SKM-1 (cell line): ENCODE measurements around the gene SMPD3.

ENCODE experiments used
- DNase-seq: peaks from one replicate; lab custom pipeline; 2025; ENCODE audit not compliant: unreplicated experiment; lab: John Stamatoyannopoulos, UW

SMPD3 gene

GRCh38 chr16:68472581-68472980 lies 24.3 kb upstream of the SMPD3 start:
- no peak for DNase-seq

- peak; percentile 95 for DNase-seq
Observed at GRCh38 chr16:68470461-68471150, 22.3 kb upstream of the SMPD3 start.

DNA sequence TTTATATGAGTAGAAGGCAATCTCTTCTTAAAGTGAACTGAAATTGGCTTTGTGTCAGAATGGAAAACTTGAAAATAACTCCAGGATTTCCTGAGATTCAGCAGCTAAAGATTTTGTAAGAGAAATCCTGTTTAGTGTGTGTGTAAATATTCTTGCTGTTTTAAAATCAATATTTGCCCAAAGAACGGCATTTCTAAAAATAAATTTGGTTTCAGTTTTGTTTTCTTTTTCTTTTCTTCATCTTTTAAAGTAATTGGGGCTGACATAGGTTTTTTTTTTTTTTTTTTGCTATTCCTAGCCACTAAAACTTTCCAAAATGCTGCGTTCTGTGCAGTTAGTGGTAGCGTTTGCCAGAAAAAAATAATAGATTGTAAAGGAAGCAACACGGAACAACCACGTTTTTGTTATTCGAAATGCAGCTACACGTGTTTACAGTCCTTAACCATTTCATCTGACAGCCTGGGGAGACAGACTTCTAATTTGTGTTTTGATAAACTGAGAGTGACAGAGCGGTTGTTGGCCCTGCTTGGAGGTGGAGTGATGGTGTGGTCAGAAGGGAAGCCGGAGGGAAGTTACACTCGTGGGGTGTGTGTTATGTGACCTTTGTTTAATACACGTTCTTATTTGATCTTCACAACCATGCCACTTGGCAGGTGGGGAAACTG lies 21.6 kb upstream of the SMPD3 start:
- DNase-seq = peak; percentile 74

- no peak for DNase-seq
Observed at GRCh38 chr16:68468842-68469241, 20.5 kb upstream of the SMPD3 start.

- no peak for DNase-seq
Observed at GRCh38 chr16:68466174-68466573, 17.9 kb upstream of the SMPD3 start.

GRCh38 chr16:68463904-68464303 lies 15.6 kb upstream of the SMPD3 start:
- no peak for DNase-seq

GRCh38 chr16:68460067-68460466 lies 11.8 kb upstream of the SMPD3 start:
- DNase-seq = no peak

- DNase-seq = no peak
Observed at GRCh38 chr16:68459457-68459856, 11.1 kb upstream of the SMPD3 start.

GRCh38 chr16:68458551-68458950 lies 10.2 kb upstream of the SMPD3 start:
- no peak for DNase-seq

- DNase-seq = no peak
Observed at GRCh38 chr16:68458101-68458500, 9.8 kb upstream of the SMPD3 start.

GRCh38 chr16:68455631-68456030 lies 7.3 kb upstream of the SMPD3 start:
- DNase-seq = no peak

DNA sequence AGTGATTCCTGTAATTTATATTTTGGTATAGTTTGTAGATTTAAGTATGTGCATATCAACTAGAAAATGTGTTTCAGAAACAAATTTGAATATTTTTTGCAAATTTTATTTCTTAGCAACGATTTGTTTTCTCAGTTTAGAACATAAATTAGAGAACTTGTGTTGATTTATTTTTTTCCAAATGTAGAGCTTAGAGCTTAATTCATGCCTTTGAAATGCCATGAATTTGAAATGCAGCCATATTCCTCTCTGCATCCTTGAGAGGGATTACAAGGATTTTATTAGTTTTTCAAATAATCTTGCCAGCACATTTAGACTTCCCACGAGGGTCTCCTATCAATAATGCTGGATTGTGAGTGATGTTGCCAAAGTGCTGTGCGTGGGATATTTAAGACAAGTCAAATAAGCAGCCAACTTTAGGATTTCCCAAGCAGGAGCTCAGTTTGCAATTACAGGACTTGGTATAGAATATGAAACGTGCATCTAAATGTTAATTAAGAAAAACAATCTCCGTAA lies 6.7 kb upstream of the SMPD3 start:
- no peak for DNase-seq

GRCh38 chr16:68453816-68454215 lies 5.5 kb upstream of the SMPD3 start:
- no peak for DNase-seq

DNA sequence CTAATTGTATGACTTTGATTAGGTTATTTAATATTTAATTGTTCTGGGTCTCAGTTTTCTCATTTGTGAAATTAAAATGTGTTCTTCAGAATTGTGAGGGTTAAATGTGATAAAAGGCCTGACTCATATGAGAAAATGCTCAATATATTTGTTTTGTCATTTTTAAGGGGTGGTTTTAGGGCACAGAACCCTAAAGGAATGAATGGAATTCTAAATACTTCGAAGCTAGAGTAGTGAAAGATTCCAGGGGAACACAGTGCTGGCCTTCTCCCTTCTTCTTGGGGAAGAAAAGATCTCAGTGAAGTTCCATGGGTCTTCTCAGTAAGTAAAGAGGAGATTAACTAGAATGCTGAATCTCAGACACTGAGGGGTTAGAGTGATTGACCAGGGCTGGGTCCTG lies 3.9 kb upstream of the SMPD3 start:
- DNase-seq = no peak

GRCh38 chr16:68451676-68452075 lies 3.4 kb upstream of the SMPD3 start:
- DNase-seq = no peak

- no peak for DNase-seq
Observed at GRCh38 chr16:68450741-68451255, 2.5 kb upstream of the SMPD3 start.

DNA sequence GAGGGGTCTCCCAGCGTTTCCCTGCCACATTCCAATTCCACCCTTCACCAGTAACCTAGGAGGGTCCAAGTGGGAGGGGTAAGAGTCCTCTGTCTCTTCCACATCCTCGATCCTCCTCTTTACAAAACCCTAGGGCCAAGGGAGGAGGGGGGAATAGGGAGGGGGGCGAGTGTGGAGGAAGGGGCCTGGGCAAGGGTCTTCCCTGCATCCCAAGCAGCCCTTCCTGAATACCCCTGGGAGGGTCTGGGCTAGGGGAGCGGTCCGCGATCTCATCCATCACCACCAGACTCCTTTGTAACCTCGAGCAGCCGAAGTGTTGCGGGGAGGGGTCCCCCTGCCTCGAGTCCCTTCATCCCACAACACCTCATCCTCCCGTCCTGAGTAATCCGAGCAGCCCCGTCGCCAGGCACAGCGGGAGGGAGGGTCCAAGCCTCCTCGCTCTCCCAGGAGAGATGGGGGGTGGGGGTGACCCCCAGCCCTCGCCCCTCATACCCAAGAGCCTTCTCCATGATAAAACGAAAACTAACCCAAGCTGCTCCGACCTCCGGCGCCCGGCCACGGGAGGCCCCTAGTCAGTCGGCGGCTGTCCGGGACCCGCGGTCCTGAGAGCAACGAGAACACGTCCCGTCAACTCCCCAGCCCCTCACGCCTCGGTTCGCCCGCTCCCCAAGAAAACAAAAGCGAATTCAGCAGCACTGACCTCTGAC lies 502 bp downstream of the SMPD3 start:
- no peak for DNase-seq

- no peak for DNase-seq
Observed at GRCh38 chr16:68446681-68447652, 1.3 kb downstream of the SMPD3 start.

DNA sequence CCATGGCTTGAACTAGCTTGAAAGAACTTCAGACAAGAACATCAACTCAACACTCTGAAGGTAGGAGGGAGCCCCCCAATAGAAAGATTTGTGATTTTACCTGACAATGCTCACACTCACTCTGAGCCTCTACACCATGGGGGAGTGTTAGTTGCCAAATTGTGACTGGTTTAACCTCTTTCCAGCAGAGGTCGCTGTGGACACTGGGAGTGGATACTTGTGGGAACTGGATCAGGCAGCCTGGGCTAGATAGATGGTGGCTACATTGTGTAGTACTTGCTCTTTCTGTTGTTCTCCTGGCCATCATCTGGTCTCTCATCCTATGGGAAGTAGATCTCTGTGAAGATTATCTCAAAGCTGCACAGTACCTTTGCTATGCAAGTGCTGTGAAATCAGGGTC lies 2.9 kb downstream of the SMPD3 start:
- peak; percentile 59 for DNase-seq

DNA sequence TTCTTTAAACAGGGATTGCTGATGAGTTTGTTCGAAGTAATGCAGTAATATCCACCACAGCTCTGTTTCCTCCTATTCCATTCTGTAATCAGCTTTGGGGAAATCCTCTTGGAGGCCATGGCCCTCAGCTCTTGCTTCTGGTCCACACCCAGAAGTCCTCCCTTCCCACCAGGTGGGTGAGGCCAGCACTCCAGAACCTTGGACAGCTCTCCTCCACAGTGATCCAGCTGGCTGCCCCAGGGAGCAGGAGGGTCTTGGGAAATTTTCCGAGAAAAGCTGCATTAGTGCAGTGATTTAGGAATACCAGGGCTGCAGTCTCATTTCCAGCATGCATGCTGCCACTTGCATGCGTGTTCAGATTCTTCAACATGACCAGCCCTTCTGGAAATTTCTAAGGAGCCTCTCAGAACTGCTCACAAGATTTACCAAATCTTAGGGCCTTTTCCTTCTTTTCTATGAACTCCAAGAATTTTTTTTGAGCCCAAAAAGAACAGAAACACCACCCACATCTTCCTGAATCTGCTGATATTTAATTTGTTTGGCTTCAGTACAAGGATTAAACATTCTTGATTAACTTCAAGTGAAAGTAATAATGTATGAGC lies 4.2 kb downstream of the SMPD3 start:
- DNase-seq = no peak
